ENCODE results near the gene ATP8B2.
A peak's percentile ranks its signal among the peaks of the same experiment; 100 is the strongest.
"Not testable (repeated sequence)": the region's sequence is repeated elsewhere in the genome, so short reads cannot be mapped to it uniquely, and the experiment has no call there.

Gene ATP8B2, protein sequence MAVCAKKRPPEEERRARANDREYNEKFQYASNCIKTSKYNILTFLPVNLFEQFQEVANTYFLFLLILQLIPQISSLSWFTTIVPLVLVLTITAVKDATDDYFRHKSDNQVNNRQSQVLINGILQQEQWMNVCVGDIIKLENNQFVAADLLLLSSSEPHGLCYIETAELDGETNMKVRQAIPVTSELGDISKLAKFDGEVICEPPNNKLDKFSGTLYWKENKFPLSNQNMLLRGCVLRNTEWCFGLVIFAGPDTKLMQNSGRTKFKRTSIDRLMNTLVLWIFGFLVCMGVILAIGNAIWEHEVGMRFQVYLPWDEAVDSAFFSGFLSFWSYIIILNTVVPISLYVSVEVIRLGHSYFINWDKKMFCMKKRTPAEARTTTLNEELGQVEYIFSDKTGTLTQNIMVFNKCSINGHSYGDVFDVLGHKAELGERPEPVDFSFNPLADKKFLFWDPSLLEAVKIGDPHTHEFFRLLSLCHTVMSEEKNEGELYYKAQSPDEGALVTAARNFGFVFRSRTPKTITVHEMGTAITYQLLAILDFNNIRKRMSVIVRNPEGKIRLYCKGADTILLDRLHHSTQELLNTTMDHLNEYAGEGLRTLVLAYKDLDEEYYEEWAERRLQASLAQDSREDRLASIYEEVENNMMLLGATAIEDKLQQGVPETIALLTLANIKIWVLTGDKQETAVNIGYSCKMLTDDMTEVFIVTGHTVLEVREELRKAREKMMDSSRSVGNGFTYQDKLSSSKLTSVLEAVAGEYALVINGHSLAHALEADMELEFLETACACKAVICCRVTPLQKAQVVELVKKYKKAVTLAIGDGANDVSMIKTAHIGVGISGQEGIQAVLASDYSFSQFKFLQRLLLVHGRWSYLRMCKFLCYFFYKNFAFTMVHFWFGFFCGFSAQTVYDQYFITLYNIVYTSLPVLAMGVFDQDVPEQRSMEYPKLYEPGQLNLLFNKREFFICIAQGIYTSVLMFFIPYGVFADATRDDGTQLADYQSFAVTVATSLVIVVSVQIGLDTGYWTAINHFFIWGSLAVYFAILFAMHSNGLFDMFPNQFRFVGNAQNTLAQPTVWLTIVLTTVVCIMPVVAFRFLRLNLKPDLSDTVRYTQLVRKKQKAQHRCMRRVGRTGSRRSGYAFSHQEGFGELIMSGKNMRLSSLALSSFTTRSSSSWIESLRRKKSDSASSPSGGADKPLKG

GRCh38 chr1:154324669-154325582 is at the start of gene ATP8B2:
Gene ATP8B2 (plus strand): TSS chr1:154325525. CDS start chr1:154328142, 2,617 bp downstream.
- DNase-seq = peak; percentile 75

DNA sequence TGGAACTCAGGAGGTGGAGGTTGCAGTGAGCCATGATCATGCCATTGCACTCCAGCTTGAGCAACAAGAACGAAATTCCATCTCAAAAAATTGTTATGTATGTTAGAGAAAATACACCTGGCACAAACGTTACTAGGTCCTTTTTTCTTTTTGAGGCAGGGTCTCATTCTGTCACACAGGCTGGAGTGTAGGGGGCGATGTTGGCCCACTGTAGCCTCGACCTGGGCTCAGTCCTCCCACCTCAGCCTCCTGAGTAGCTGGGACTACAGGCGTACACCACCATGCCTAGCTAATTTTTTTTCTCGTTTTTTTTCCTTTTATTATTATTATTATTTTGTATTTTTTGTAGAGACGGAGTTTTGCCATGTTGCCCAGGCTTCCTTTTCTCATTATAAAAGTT is 48.5 kb upstream of the ATP8B2 start:
- DNase-seq = peak in 1 of 2 experiments; percentile 19

GRCh38 chr1:154287591-154287990 is 37.7 kb upstream of the ATP8B2 start:
- not testable (repeated sequence) for DNase-seq

GRCh38 chr1:154288661-154289060 is 36.7 kb upstream of the ATP8B2 start:
- DNase-seq = no peak

- no peak for DNase-seq
Observed at GRCh38 chr1:154290921-154291320, 34.4 kb upstream of the ATP8B2 start.

- no peak for DNase-seq
Observed at GRCh38 chr1:154295408-154296235, 29.7 kb upstream of the ATP8B2 start.

- DNase-seq = no peak
Observed at GRCh38 chr1:154301582-154301981, 23.7 kb upstream of the ATP8B2 start.

- peak; percentile 6 to 42 for DNase-seq
Observed at GRCh38 chr1:154304664-154305337, 20.5 kb upstream of the ATP8B2 start.

GRCh38 chr1:154306151-154306550 is 19.2 kb upstream of the ATP8B2 start:
- no peak for DNase-seq

GRCh38 chr1:154307670-154308270 is 17.6 kb upstream of the ATP8B2 start:
- not testable (repeated sequence) for DNase-seq

- not testable (repeated sequence) for DNase-seq
Observed at GRCh38 chr1:154309136-154309535, 16.2 kb upstream of the ATP8B2 start.

DNA sequence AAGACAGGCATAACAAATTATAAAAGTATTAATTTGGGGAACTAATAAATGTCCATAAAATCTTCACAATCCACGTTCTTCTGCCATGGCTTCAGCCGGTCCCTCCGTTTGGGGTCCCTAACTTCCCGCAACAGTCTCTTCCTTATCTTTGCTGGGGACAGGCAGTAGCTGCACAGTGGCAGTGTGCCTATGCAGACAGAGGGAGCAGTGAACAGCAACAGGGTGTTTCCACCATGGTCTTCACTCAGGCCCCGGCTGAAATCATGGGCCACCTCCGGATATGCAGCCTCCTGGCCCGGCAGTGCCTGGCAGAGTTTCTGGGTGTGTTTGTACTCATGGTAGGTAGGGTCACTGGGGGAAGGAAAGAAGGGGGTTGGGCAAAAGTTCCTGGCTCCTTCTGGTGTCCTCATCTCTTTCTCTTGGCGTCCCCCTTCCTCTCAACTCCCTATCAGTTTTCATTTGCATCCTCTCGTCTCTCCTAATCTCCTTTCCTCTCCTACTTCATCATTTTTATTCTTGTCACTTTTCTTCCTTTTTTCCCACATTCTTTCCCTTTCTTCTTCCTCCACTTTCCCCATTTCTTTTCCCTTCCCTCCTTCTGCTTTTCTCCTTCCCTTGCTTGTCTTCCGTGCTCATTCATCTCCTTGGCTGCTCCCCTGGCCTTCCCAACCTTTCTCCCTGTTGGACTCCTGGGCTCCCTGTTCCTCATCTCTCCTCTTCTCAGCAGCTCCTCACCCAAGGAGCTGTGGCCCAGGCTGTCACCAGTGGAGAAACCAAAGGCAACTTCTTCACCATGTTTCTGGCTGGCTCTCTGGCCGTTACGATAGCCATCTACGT is 12.9 kb upstream of the ATP8B2 start:
- not testable (repeated sequence) for DNase-seq

GRCh38 chr1:154313066-154313356 is 12.3 kb upstream of the ATP8B2 start:
- DNase-seq = no peak

- not testable (repeated sequence) for DNase-seq
Observed at GRCh38 chr1:154314226-154314625, 11.1 kb upstream of the ATP8B2 start.

- DNase-seq = no peak
Observed at GRCh38 chr1:154316704-154317103, 8.6 kb upstream of the ATP8B2 start.

DNA sequence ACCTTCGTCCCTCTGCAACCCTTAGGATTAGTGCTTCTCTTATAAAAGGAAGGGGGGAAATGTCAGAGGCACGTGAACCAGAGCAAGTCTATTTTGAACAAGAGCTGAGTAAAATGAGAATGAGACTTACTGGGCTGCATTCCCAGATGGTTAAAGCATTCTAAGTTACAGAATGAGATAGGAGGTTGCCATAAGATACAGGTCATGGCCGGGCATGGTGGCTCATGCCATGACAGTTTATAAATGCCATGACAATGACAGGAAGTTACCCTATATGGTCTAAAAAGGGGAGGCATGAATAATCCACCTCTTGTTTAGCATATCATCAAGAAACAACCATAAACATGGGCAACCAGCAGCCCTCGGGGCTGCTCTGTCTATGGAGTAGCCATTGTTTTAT is 6.9 kb upstream of the ATP8B2 start:
- DNase-seq = no peak

DNA sequence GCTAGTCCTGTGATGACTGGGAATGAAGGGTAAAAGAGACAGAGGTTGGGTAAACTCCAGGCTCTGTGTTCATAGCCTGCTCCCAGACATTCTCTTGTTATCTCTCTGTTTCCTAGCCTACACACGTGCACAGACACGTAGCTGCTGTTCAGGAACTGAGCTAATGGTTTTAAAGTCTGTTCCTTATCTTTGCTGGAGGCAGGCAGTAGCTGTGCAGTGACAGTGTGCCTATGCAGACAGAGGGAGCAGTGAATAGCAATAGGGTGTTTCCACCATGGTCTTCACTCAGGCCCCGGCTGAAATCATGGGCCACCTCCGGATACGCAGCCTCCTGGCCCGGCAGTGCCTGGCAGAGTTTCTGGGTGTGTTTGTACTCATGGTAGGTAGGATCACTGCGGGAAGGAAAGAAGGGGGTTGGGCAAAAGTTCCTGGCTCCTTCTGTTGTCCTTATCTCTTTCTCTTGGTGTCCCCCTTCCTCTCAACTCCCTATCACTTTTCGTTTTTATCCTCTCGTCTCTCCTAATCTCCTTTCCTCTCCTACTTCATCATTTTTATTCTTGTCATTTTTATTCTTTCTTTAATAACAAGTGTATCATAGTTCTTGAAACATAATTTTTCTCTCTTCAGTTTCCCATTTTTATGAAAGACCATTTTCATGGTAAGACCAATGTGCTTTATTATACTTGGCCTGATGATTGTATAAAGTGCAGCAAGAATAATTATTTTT is 4.3 kb upstream of the ATP8B2 start, which contains the start of gene AQP10:
AQP10 (plus strand) TSS at position 212 of the 727 bp plus-strand sequence; CDS start at position 275, 63 bp downstream.
- no peak for DNase-seq

- not testable (repeated sequence) for DNase-seq
Observed at GRCh38 chr1:154321609-154321934, 3.8 kb upstream of the ATP8B2 start.

GRCh38 chr1:154323493-154323892 is 1.8 kb upstream of the ATP8B2 start:
- no peak for DNase-seq

All from stimulated activated CD4-positive, alpha-beta T cell treated with anti-CD3 and anti-CD28 coated beads, Interleukin-4, amount 100 ng/mL, for 4 hours (primary cell).